ENCODE data around the gene ATXN1.

DNA sequence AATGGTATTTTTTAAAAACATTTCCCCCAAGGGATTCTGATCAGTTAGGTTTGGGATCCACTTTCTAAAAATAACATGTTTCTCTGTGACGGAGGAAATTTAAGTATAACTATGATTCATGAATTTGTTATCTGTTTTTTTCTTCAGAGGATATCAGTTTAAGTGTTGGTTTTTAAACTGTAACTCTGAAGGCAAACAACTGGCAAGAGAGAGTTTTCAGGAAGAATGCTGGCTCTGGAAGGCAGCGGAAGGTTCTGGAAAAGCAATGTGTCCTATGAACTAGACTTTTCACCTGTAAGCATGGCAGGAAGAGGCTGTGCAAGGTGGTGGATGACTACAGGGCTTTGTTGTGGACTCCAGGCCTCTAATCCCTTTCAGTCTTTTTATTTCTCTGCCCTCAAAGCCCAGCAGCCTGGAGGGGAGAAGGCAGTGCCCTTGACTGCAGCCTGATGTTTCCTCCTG lies 369.8 kb downstream of the ATXN1 start:
- TF ChIP-seq CTCF (IDR thresholded peaks at IDR 0.05) (no peak), EP300 (IDR thresholded peaks at IDR 0.05) (no peak)
